ENCODE measurements around the gene SINHCAF. TPM values are rescaled to one million over a fixed set of nuclear protein-coding genes. Genes with fewer than 3 reads are reported as not detected.
A peak's percentile ranks its signal among the peaks of the same experiment; 100 is the strongest.

The SINHCAF gene
- total RNA-seq, 1 experiment from 2014 or later: 497 TPM

DNA sequence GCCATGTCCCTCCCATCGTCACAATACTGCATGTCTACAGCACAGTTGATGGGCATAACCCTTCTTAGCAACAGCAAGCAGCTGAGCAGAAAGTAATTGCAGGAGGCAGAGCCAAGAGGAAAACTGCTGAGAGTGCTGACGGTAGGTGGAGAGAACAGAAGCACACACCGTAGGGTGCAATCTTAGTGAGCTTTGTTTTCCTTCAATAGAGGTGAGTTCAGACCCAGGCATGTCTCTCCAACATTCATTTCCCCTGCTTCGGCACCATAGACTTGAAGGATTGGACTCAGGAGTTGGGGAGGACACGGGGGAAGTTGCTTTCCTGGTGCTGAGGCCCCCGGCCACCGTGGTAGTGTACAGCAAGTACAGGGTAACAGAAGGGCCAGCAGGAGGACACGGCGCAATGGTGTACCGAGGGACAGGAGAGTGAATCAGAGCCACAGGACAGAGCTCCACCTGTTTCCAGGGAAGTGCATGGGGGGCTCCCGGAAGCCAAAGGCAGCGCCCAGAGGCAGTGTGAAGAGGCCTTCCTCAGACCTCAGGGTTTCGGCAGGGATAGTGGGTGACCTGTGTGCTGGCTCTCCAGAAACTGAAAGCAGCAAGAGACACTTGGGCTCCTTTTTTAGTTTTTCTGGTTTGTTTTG, 36.3 kb upstream of the SINHCAF start:
- no CpG with 5 or more reads among the region's 13 CpGs for WGBS (ENCODE audit: extremely low coverage, insufficient read length, low lambda C conversion rate)
- no peak overlapping the region for H2AFZ ChIP-seq (ENCODE audit: low read length)
- no peaks in the 10 kb centered on the region for H3K79me2 ChIP-seq (ENCODE audit: insufficient read depth, low read length)
- no peak overlapping the region for H3K4ac ChIP-seq (ENCODE audit: low read depth, low read length)
- peak overlapping the region; percentile 61 for H3K18ac ChIP-seq (ENCODE audit: insufficient read length, low read depth, low read length)
- H3K27me3 ChIP-seq (ENCODE audit: insufficient read depth, low read length): no peaks in the 10 kb centered on the region
- peak overlapping the region; percentile 93 to 99 (median 99) for H3K27ac Mint-ChIP-seq
- no peak overlapping the region for H2BK12ac ChIP-seq (ENCODE audit: insufficient read length, low read depth, low read length)
- no peak overlapping the region for H3T11ph ChIP-seq (ENCODE audit: low read length)
- H3K23ac ChIP-seq (ENCODE audit: insufficient read length, low read depth, low read length): no peak overlapping the region
- no peak overlapping the region for H3K27ac ChIP-seq (ENCODE audit: insufficient read length, low read depth, low read length)
- H4K5ac ChIP-seq (ENCODE audit: insufficient read length, low read depth, low read length): no peak overlapping the region
- H3K9me3 Mint-ChIP-seq: no peaks in the 10 kb centered on the region
- H4K20me1 ChIP-seq (ENCODE audit: control insufficient read depth, insufficient read depth, insufficient read length): no peaks in the 10 kb centered on the region
- peaks cover 0 to 4% (median 0%) of the 10 kb centered on the region in 3 experiments; a peak in 1 of 7 replicates for H3K36me3 Mint-ChIP-seq (ENCODE audit: insufficient read depth in 1 of 3, low read depth in 3 of 3)
- no peak overlapping the region for H2BK120ac ChIP-seq (ENCODE audit: low read depth, low read length, poor library complexity, severe bottlenecking)
- H2BK5ac ChIP-seq (ENCODE audit: insufficient read length, low read length): no peak overlapping the region
- no peaks in the 10 kb centered on the region for H3K79me1 ChIP-seq (ENCODE audit: insufficient read depth, low read depth, low read length, poor library complexity, severe bottlenecking)
- no peak overlapping the region for H3K56ac ChIP-seq (ENCODE audit: insufficient read length, low read depth, low read length)
- H2BK20ac ChIP-seq (ENCODE audit: low read depth, low read length, poor library complexity, severe bottlenecking): no peak overlapping the region
- no peak overlapping the region for H4K8ac ChIP-seq (replicated peaks; ENCODE audit: insufficient read length, low read depth, low read length)
- H3K4me1 Mint-ChIP-seq: peaks cover 40 to 43% of the 10 kb centered on the region in 2 experiments
- peaks cover 5% of the 10 kb centered on the region; the same call in 1 of the 2 replicates for H3K4me1 ChIP-seq (ENCODE audit: insufficient read depth, low read length)
- no peak overlapping the region for H3K9ac ChIP-seq (ENCODE audit: extremely low read depth, insufficient read length, low read length)
- H4K91ac ChIP-seq (ENCODE audit: insufficient read length, low read depth, low read length): no peak overlapping the region
- no peak overlapping the region for H2AK5ac ChIP-seq (ENCODE audit: insufficient read length, low read length)
- no peaks in the 10 kb centered on the region for H3K23me2 ChIP-seq (ENCODE audit: insufficient read length, low read depth, low read length, poor library complexity, severe bottlenecking)
- DNase-seq: peak; percentile 76
- peak overlapping the region; percentile 0 for H3K4me2 ChIP-seq (ENCODE audit: insufficient read depth, insufficient read length, low read length)
- H3K27me3 Mint-ChIP-seq (ENCODE audit: low read depth): no peaks in the 10 kb centered on the region
- peak overlapping the region; percentile 38 to 40 for H3K4me3 Mint-ChIP-seq
- H3K9me3 ChIP-seq (ENCODE audit: control insufficient read depth, low read depth, low read length): no peaks in the 10 kb centered on the region
- TF ChIP-seq, protein P1, sequence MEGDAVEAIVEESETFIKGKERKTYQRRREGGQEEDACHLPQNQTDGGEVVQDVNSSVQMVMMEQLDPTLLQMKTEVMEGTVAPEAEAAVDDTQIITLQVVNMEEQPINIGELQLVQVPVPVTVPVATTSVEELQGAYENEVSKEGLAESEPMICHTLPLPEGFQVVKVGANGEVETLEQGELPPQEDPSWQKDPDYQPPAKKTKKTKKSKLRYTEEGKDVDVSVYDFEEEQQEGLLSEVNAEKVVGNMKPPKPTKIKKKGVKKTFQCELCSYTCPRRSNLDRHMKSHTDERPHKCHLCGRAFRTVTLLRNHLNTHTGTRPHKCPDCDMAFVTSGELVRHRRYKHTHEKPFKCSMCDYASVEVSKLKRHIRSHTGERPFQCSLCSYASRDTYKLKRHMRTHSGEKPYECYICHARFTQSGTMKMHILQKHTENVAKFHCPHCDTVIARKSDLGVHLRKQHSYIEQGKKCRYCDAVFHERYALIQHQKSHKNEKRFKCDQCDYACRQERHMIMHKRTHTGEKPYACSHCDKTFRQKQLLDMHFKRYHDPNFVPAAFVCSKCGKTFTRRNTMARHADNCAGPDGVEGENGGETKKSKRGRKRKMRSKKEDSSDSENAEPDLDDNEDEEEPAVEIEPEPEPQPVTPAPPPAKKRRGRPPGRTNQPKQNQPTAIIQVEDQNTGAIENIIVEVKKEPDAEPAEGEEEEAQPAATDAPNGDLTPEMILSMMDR (conservative IDR thresholded peaks at IDR 0.05): no peak; the same call in 2 of the 3 replicates
- H2BK15ac ChIP-seq (ENCODE audit: low read depth, low read length): no peak overlapping the region
- H3K14ac ChIP-seq (ENCODE audit: insufficient read depth, low read length): no peak overlapping the region

Measured in H9 (cell line).